MM.1S (cell line): ENCODE data around the gene DDX50.

Experiments
- DNase-seq: peaks from one replicate; pipeline ENCODE4 v3.0.0-alpha.2; 2015
- H2AFZ ChIP-seq: fragments of 300-600 bp; sonication (generic); 2 replicates; pipeline ENCODE4 v1.6.0; 2016; ENCODE audit warnings: antibody characterized with exemption, low read length
- H3F3A ChIP-seq: fragments of 300-600 bp; sonication (generic); 2 replicates; pipeline ENCODE4 v1.6.1; 2016; ENCODE audit warnings: mild to moderate bottlenecking, antibody characterized with exemption, low read length, moderate library complexity, mixed read lengths; ENCODE audit not compliant: insufficient read depth
- H3K27ac ChIP-seq: fragments of 300-600 bp; sonication (generic); 2 replicates; pipeline ENCODE4 v1.5.1; 2016; ENCODE audit warnings: mild to moderate bottlenecking, low read length
- H3K27me3 ChIP-seq: fragments of 300-600 bp; sonication (generic); replicated peaks from 2 replicates; pipeline ENCODE4 v1.6.0; 2016; ENCODE audit warnings: low read length; ENCODE audit not compliant: insufficient read depth
- H3K36me3 ChIP-seq: fragments of 300-600 bp; sonication (generic); replicated peaks from 2 replicates; pipeline ENCODE4 v1.6.1; 2016; ENCODE audit warnings: mild to moderate bottlenecking, low read length, mixed read lengths; ENCODE audit not compliant: insufficient read depth
- H3K4me1 ChIP-seq: fragments of 300-600 bp; sonication (generic); 2 replicates; pipeline ENCODE4 v1.6.1; 2016; ENCODE audit warnings: low read length, mixed read lengths
- H3K4me2 ChIP-seq: fragments of 300-600 bp; sonication (generic); 2 replicates; pipeline ENCODE4 v1.6.0; 2016; ENCODE audit warnings: low read depth, low read length
- H3K4me3 ChIP-seq: fragments of 300-600 bp; sonication (generic); 2 replicates; pipeline ENCODE4 v1.5.1; 2016; ENCODE audit warnings: low read length, mixed read lengths
- H3K79me2 ChIP-seq: fragments of 300-600 bp; sonication (generic); 2 replicates; pipeline ENCODE4 v1.6.1; 2016; ENCODE audit warnings: mixed run types, low read length, mixed read lengths
- H3K9ac ChIP-seq: fragments of 300-600 bp; sonication (generic); 2 replicates; pipeline ENCODE4 v1.6.1; 2016; ENCODE audit warnings: low read length, mixed read lengths
- H3K9me2 ChIP-seq: fragments of 300-600 bp; sonication (generic); replicated peaks from 2 replicates; pipeline ENCODE4 v1.6.1; 2016; ENCODE audit warnings: mild to moderate bottlenecking, low read length, mixed read lengths; ENCODE audit not compliant: insufficient read depth
- H3K9me3 ChIP-seq: fragments of 300-600 bp; sonication (generic); replicated peaks from 2 replicates; pipeline ENCODE4 v1.6.1; 2016; ENCODE audit warnings: mild to moderate bottlenecking, low read length, mixed read lengths; ENCODE audit not compliant: insufficient read depth
- H4K20me1 ChIP-seq: fragments of 300-600 bp; sonication (generic); 2 replicates; pipeline ENCODE4 v1.6.1; 2016; ENCODE audit warnings: mild to moderate bottlenecking, low read length, moderate library complexity, mixed read lengths; ENCODE audit not compliant: insufficient read depth
- EZH2 ChIP-seq: fragments of 300-600 bp; sonication (generic); optimal IDR thresholded peaks from 2 replicates; pipeline ENCODE3; 2017; ENCODE audit warnings: low read depth, mild to moderate bottlenecking, antibody characterized with exemption, low read length, mixed read lengths
- EZH2phosphoT487 ChIP-seq: fragments of 300-600 bp; sonication (generic); IDR thresholded peaks from 2 replicates; pipeline ENCODE4 v1.6.1; 2018; ENCODE audit warnings: antibody characterized with exemption, low read length
- TF ChIP-seq, protein P1 (sequence below): fragments of 300-600 bp; sonication (generic); IDR thresholded peaks from 2 replicates; pipeline ENCODE4 v1.5.1; 2016; ENCODE audit warnings: antibody characterized with exemption, low read length, mixed read lengths

DDX50 gene

DNA sequence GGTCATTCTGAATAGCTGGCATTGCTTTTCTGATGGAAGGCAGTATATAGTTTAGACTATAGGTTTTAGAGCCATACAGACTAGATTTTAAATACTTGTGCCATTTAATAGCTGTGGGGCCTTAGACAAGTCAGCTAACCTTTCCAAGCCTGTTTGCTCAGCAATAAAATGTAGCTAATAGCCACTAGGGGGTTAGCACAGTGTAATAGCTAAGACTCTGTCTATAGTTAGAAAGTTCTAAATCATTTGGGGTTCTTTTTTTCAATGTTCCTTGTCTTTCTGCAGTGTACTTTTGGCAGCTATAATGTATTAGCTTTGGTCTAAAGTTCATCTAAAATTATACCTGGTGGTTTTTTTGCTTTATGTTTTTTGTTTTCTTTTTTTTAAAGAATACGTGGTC, 80.0 kb downstream of the DDX50 start:
- H4K20me1 ChIP-seq, result no peaks in the 10 kb centered on the region
- no peaks in the 10 kb centered on the region for H3K27me3 ChIP-seq
- no peak overlapping the region for H3K9ac ChIP-seq
- H3K27ac ChIP-seq, result no peak overlapping the region
- H3F3A ChIP-seq, result peaks cover 9% of the 10 kb centered on the region
- no peak overlapping the region for H2AFZ ChIP-seq
- peaks cover 19% of the 10 kb centered on the region; the same call in 1 of the 2 replicates for H3K36me3 ChIP-seq
- no peaks in the 10 kb centered on the region for H3K4me1 ChIP-seq
- no peak overlapping the region for H3K4me3 ChIP-seq
- DNase-seq, result no peak
- no peak overlapping the region for H3K4me2 ChIP-seq
- H3K79me2 ChIP-seq, result peaks cover 21% of the 10 kb centered on the region
- no peaks in the 10 kb centered on the region for H3K9me2 ChIP-seq
- TF ChIP-seq EZH2, result no peak
- TF ChIP-seq EZH2phosphoT487, result no peak
- TF ChIP-seq, protein P1, sequence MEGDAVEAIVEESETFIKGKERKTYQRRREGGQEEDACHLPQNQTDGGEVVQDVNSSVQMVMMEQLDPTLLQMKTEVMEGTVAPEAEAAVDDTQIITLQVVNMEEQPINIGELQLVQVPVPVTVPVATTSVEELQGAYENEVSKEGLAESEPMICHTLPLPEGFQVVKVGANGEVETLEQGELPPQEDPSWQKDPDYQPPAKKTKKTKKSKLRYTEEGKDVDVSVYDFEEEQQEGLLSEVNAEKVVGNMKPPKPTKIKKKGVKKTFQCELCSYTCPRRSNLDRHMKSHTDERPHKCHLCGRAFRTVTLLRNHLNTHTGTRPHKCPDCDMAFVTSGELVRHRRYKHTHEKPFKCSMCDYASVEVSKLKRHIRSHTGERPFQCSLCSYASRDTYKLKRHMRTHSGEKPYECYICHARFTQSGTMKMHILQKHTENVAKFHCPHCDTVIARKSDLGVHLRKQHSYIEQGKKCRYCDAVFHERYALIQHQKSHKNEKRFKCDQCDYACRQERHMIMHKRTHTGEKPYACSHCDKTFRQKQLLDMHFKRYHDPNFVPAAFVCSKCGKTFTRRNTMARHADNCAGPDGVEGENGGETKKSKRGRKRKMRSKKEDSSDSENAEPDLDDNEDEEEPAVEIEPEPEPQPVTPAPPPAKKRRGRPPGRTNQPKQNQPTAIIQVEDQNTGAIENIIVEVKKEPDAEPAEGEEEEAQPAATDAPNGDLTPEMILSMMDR, result peak; percentile 28
- no peaks in the 10 kb centered on the region for H3K9me3 ChIP-seq

GRCh38 chr10:68982389-68982788, 81.3 kb downstream of the DDX50 start:
- DNase-seq, result no peak
- Histone ChIP-seq H3K79me2 (peaks cover 18% of the 10 kb centered on the region), H3K36me3 (peaks cover 19% of the 10 kb centered on the region; the same call in 1 of the 2 replicates), H3K9ac (no peak overlapping the region), H3K9me3 (no peaks in the 10 kb centered on the region), H3K4me1 (no peaks in the 10 kb centered on the region), H3K27ac (no peak overlapping the region), H4K20me1 (no peaks in the 10 kb centered on the region), H3K9me2 (no peaks in the 10 kb centered on the region), H3K4me3 (no peak overlapping the region), H3F3A (peaks cover 9% of the 10 kb centered on the region), H3K27me3 (no peaks in the 10 kb centered on the region), H3K4me2 (no peak overlapping the region), H2AFZ (no peak overlapping the region)
- TF ChIP-seq EZH2 (no peak), EZH2phosphoT487 (no peak)
- TF ChIP-seq, protein P1, result no peak

DNA sequence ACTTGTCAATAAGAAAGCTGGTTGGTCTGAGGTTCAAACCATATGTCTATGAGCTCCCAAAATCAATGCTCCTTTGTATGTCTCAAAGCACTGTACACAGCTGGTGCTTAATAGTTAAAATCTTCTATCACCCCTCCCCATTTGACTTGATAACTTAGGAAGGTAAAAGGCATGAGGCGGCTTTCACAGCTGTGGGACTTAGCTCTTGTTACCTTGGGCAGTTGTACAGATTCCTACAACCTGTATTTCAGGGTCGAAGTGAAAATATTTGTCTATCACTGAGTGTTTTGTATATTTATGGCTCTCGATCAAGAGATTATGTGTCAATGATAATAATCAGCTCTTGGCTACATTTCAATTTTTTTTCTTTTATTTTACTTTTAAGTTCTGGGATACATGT, 86.5 kb downstream of the DDX50 start:
- H3K79me2 ChIP-seq, result peaks cover 37% of the 10 kb centered on the region
- no peak for TF ChIP-seq EZH2
- TF ChIP-seq, protein P1, result no peak
- TF ChIP-seq EZH2phosphoT487, result no peak
- H3F3A ChIP-seq, result peaks cover 25% of the 10 kb centered on the region
- peaks cover 5% of the 10 kb centered on the region; the same call in 1 of the 2 replicates for H3K36me3 ChIP-seq
- no peaks in the 10 kb centered on the region for H3K27me3 ChIP-seq
- no peak overlapping the region for H3K4me3 ChIP-seq
- no peak overlapping the region for H2AFZ ChIP-seq
- H3K4me2 ChIP-seq, result peak overlapping the region; percentile 67; the same call in 1 of the 2 replicates
- no peak overlapping the region for H3K27ac ChIP-seq
- no peak overlapping the region for H3K9ac ChIP-seq
- H3K9me3 ChIP-seq, result no peaks in the 10 kb centered on the region
- H3K4me1 ChIP-seq, result no peaks in the 10 kb centered on the region
- no peak for DNase-seq
- no peaks in the 10 kb centered on the region for H3K9me2 ChIP-seq
- H4K20me1 ChIP-seq, result no peaks in the 10 kb centered on the region
